SK-N-SH (cell line): ENCODE results near the gene NR0B2. TPM values are rescaled to one million over a fixed set of nuclear protein-coding genes. Genes with fewer than 3 reads are reported as not detected.

ENCODE experiments used
- EP300 ChIP-seq, 2 experiments: IDR thresholded peaks; 2 replicates each; pipeline versions ENCODE4 v1.4.0 to v1.6.1; 2012; ENCODE audit warnings: borderline replicate concordance in 1 of 2, low read depth in 1 of 2, low read length in 1 of 2
- GATA2 ChIP-seq: sonication (generic); formaldehyde crosslinking; IDR thresholded peaks from 2 replicates; pipeline ENCODE4 v1.5.0; 2020; ENCODE audit warnings: mild to moderate bottlenecking, missing genetic modification reagents
- IRF3 ChIP-seq: fragments of 150-350 bp; IDR thresholded peaks from 2 replicates; pipeline ENCODE4 v1.6.1; 2016; ENCODE audit warnings: mild to moderate bottlenecking, low read depth, low read length
- MAX ChIP-seq: IDR thresholded peaks from 2 replicates; pipeline ENCODE4 v1.4.0; 2012; ENCODE audit warnings: low read depth
- MXI1 ChIP-seq: IDR thresholded peaks from 2 replicates; pipeline ENCODE4 v1.6.1; 2012; ENCODE audit warnings: mild to moderate bottlenecking, low read depth, low read length, improper control_type of control experiment
- RCOR1 ChIP-seq: fragments of 150-350 bp; IDR thresholded peaks from 2 replicates; pipeline ENCODE4 v1.6.1; 2017; ENCODE audit warnings: antibody characterized with exemption, low read length
- SIN3A ChIP-seq: IDR thresholded peaks from 2 replicates; pipeline ENCODE4 v1.6.1; 2012; ENCODE audit warnings: low read depth, mild to moderate bottlenecking, low read length, moderate library complexity, borderline replicate concordance
- TEAD4 ChIP-seq: IDR thresholded peaks from 2 replicates; pipeline ENCODE4 v1.4.0; 2012; ENCODE audit warnings: mild to moderate bottlenecking, borderline replicate concordance; ENCODE audit not compliant: insufficient read depth
- ZBTB33 ChIP-seq: IDR thresholded peaks from 2 replicates; pipeline ENCODE4 v1.4.0; 2012; ENCODE audit warnings: low read depth, borderline replicate concordance
- polyA plus RNA-seq, 3 experiments: library from polyadenylated mRNA; depleted of rRNA; stranded (reverse); fragments of >200 nt; gene quantifications; 2 replicates each; pipeline ENCODE4 v1.2.3, GENCODE V29; 2012
- TF ChIP-seq, protein P1 (sequence below): IDR thresholded peaks from 2 replicates; pipeline ENCODE4 v1.4.0; 2012; ENCODE audit warnings: low read depth, borderline replicate concordance
- TF ChIP-seq, protein P2 (sequence below): IDR thresholded peaks from 2 replicates; pipeline ENCODE4; 2012
- TF ChIP-seq, protein P3 (sequence below): fragments of 200-600 bp; sonication (generic); IDR thresholded peaks from 2 replicates; pipeline ENCODE4 v1.6.1; 2017; ENCODE audit warnings: antibody characterized with exemption, mild to moderate bottlenecking, moderate library complexity

The NR0B2 gene
- polyA plus RNA-seq, 1 of the 3 experiments (the other 2 are of a cell fraction): not detected

DNA sequence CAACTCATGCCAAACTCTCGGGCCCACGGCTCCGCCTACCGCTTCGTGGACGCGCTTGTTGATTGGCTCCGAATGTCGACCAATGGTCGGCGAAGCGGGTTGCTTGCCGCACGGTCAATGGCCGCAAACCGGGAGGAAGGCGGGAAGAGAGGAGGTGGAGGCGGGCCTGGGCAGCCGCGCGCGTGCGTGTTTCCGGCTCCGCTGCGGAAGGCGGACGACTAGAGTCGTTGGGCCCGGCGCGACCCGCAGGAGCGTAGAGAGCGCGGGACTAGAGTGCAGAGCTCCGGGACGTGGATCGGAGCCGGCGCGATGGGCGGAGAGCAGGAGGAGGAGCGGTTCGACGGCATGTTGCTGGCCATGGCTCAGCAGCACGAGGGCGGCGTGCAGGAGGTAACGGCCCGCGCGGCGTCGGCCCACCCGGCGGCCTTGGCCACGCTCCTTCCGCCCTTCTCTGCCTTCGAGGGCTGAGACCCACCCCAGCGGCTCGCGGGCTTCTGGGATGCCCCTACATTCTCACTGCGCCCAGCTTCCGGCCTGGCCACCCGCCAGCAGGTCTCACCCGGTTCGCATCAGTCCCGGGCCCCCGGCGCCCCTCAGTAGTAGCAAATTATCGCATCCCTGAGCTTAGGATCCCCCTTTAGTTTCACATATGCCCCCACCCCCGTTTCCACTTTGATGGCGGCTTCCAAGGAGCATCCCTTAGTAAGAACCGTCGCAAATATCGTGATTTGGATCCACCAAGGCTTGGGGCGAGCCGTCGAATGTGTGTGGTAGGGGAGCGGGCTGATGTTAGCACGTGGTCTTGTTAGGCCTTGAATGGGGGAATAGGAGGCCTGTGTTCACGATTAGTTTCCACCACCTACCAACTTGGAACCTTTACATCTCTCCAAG is 8.0 kb upstream of the NR0B2 start, which contains the start of gene NUDC (continued):
- no peak; the same call in 1 of the 2 replicates for TF ChIP-seq IRF3
- TF ChIP-seq, protein P1, sequence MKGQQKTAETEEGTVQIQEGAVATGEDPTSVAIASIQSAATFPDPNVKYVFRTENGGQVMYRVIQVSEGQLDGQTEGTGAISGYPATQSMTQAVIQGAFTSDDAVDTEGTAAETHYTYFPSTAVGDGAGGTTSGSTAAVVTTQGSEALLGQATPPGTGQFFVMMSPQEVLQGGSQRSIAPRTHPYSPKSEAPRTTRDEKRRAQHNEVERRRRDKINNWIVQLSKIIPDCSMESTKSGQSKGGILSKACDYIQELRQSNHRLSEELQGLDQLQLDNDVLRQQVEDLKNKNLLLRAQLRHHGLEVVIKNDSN: no peak
- TF ChIP-seq GATA2 (CRISPR knock-in tag): no peak
- peak; percentile 80 for TF ChIP-seq MAX
- no peak for TF ChIP-seq EP300 (IDR thresholded peaks at IDR 0.05; ENCODE audit: borderline replicate concordance in 1 of 2, low read depth in 1 of 2, low read length in 1 of 2)
- TF ChIP-seq SIN3A: 0 out of 2 replicates have a peak, but pooled peaks have one; percentile 46
- TF ChIP-seq RCOR1: no peak
- TF ChIP-seq, protein P2, sequence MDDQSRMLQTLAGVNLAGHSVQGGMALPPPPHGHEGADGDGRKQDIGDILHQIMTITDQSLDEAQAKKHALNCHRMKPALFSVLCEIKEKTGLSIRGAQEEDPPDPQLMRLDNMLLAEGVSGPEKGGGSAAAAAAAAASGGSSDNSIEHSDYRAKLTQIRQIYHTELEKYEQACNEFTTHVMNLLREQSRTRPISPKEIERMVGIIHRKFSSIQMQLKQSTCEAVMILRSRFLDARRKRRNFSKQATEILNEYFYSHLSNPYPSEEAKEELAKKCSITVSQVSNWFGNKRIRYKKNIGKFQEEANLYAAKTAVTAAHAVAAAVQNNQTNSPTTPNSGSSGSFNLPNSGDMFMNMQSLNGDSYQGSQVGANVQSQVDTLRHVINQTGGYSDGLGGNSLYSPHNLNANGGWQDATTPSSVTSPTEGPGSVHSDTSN: peak; percentile 95
- peak; percentile 54; the same call in 1 of the 2 replicates for TF ChIP-seq MXI1
- TF ChIP-seq, protein P3, sequence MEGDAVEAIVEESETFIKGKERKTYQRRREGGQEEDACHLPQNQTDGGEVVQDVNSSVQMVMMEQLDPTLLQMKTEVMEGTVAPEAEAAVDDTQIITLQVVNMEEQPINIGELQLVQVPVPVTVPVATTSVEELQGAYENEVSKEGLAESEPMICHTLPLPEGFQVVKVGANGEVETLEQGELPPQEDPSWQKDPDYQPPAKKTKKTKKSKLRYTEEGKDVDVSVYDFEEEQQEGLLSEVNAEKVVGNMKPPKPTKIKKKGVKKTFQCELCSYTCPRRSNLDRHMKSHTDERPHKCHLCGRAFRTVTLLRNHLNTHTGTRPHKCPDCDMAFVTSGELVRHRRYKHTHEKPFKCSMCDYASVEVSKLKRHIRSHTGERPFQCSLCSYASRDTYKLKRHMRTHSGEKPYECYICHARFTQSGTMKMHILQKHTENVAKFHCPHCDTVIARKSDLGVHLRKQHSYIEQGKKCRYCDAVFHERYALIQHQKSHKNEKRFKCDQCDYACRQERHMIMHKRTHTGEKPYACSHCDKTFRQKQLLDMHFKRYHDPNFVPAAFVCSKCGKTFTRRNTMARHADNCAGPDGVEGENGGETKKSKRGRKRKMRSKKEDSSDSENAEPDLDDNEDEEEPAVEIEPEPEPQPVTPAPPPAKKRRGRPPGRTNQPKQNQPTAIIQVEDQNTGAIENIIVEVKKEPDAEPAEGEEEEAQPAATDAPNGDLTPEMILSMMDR: no peak
- TF ChIP-seq TEAD4: no peak
- TF ChIP-seq ZBTB33: no peak
